GM18519 (cell line): ENCODE data around the gene EID1.

Experiments
- ATAC-seq: cut with Tn5 transposase; IDR thresholded peaks from one replicate; pipeline ENCODE4 v1.9.1; 2021; ENCODE audit warnings: mild to moderate bottlenecking, moderate library complexity; ENCODE audit not compliant: unreplicated experiment, low FRiP score

The EID1 gene

DNA sequence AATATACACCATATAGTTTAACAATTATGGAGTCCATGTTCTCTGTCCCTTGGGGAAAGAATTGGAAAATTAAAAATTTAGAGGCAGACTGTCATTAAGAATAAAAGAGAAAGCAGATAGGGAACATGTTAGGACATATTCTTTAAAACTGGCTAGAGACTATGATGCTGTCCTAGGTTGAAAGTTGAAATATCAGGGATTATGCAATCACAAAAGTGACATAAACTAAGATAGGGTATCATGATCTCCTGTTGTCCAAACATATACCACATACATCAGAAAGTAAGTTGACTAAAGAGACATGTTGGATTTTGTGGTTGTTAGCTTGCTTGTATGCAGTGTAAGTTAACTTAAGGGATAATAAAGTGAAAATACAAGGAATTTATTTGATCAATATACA lies 9.9 kb upstream of the EID1 start:
- ATAC-seq, result no peak

DNA sequence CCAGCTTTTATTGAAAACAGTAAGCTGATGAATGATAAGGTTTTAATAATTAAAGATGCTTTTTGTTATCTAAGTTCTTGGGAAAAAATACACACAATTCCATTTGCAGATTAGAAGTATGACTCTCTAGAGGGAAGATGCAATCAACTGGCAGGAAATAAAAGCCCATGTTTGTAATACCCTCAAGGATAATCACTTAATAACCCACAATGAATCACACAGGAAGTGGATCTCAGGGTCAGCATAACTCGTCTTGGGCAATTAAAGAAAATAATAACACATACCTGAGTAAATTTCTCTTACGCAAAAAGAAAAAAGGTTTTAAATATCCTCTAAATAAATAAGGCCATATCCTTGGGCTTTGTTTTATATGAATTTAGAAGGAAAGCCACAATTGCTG lies 9.4 kb upstream of the EID1 start:
- ATAC-seq, result no peak

DNA sequence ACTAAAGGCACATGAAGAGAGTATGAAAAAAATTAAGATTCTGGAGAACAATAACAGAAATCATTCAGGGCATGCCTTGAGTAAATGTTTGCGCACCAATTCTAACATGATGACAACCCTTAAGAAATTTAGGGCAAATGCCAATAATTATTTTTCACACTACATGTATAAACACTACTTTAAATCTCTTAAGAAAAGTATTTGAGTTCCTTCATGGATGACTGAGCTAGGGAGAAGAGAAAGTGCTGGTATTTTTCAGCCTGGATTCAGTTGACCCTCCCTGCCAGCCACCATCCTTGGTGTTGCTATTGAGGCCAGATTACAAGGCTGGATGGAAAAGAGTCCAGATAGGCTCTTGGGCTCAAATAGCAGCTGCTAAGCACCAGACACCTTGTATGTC lies 8.0 kb upstream of the EID1 start:
- no peak for ATAC-seq

DNA sequence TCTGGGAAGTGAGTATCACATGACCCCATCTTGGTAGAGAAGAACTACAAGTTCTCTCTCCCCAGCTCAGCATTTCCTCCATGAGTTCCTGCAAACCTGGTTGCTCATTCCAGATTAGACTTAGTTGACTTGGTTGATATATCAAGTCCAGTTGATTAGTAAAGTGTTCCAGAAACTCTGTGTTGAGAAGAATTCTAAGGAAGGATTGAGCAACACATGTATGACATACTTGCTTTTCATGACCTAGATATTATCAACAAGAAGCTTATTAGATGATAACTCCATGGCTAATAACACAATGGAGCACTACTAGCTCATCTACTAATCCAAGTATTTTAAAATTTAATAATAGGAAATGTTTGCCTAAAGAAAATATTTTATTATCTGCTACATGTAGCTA lies 6.4 kb upstream of the EID1 start:
- no peak for ATAC-seq

DNA sequence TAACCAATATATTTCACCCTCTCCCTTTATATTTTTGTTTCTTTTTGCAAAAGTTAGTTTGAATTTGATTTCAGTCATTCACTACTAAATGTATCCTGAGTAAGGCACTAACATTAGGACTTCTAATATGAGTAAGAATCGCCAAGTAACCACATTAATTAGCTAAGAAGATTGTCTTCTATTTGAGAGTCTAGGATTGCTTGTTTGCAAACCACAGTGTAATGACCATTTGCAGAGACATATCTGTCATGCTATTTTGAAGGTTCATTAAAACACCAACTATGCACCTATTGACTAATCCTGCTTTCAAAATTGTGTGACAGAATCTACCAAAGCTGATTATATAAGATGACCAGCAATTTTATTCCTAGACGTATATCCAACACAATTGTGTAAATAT lies 5.3 kb upstream of the EID1 start:
- no peak for ATAC-seq

DNA sequence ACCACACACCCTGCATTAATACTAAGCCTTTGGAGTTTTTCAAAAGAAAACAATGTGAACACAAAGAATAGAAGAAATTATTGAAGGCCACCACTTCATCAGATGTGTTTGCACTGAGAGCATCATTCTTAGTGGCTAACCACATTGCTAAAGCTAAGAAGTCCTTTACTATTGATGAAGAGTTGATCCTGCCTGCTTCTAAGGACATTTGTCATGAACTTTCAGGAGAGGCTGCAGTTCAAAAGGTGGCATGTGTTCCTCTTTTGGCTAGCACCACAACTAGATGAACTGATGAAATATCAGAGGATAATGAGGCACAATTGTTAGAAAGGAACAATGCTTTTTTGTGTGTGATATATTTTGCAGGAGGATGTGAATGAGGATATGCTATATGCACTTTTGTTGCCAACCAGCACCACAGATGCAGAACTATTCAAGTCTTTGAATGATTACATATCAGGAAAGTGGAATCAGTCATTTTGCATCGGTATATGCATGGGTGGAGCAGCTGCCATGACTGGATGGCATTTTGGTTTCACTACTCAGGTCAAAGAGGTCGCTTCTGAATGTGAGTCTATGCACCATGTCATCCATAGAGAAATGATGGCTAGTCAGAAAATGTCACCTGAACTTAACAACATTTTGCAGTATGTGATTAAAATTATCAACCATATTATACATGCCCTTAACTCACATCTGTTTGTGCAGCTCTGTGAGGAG lies 2.5 kb upstream of the EID1 start:
- ATAC-seq, result no peak

DNA sequence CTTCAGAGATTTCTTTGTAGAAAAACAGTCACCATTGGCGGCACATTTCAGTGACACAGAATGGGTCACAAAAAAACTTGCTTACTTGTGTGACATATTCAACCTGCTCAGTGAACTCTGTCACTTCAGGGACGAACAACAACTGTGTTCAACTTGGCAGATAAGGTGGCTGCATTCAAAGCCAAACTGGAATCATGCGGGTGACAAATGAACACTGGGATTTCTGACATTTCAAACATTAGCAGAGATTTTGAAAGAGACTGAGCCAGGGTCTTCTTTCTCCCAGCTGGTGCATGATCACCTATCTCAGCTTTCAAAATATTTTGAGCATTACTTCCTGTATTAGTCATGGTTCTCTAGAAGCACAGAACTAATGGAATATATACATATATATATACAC lies 1.9 kb upstream of the EID1 start:
- no peak for ATAC-seq

DNA sequence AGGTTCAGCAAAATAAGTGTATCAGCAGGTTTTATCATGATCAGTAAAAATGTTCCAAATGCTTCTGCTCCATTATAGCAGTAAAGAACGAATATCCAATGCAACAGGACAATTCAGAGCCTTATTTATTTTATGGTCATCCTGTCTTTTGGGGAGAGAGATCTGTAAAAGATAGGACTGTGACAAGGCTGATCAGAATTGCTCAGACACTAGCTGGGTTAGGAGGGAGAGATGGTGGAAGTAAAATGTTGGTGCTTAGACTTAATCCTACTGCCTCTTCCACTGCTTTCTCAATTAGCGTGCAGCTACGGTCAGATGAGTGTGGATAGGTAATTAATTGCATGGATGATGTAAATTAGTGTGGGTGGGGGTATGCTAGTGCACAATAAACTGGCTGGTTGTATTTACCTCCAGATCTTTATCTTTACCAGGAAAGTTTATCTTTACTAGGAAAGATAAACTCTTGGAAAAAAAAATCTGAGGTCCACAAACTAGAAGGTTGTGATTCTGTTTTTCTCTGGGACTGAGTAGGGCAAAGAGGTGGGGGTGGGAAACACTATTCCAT lies 2.2 kb downstream of the EID1 start:
- no peak for ATAC-seq

DNA sequence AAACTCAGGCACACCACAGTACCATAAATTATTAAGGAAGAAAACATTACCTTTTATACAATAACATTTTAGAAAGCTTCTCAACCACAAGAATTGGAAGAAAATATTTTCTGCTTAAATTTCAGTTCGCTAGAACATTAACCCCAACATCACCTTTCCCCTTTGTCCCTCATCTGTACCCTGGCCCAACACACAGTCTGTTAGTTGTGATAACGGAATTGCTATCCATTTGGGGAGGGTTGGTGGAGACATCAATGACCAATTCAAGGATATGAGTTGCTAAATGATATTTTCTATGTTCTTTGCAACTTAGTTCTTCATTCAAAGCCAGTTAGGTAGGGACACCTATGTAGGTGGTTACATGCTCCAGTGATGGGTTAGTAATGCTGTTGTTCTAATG lies 5.8 kb downstream of the EID1 start:
- ATAC-seq, result no peak

DNA sequence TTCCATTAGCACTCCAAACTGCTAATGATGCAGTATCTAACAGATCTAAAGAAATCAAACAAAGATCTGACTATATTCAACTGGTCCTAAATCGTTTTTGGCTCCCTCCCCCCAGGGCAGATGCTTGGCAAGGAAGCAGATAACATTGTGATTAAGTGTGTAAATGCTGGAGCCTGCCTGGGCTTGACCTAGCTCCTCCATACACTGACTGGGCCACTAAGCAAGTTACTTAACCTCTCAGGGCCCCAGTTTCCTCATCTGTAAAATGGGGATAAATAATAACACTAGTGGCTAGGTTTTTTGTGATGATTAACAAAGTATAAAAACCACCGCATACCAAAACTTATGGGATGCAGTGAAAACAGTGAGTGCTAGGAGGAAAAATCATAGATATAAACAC lies 9.2 kb downstream of the EID1 start:
- no peak for ATAC-seq

DNA sequence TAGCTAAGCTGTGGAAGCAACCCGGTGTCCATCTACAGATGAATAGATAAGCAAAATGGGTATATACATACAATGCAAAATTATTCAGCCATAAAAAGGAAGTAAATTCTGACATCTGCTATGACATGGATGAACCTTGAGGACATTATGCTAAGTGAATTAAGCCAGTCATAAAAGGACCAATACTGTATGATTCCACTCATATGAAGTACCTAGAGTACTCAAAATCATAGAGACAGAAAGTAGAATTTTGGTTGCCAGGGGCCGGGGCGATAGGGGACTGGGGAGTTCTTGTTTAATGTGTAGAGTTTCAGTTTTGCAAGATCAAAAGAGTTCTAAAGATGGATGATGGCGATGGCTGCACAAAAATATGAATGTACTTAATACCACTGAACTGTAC lies 10.3 kb downstream of the EID1 start:
- ATAC-seq, result no peak

DNA sequence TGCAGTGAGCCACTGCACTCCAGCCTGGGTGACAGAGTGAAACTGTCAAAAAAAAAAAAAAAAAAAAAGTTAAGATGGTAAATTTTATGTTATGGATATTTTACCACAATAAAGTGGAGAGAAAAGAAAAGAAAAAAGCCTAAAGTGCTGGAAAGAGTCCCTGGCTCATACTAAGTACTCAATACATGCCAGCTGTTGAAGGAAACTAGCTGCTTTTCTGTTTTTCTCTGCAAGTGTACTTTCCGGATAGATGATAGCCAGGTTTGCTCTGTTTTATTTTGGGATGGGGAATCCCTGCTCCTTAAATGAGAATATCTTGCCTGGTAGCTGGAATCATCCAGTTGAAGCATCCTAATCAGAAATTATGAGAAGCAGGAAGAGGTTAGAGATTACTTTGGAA lies 10.9 kb downstream of the EID1 start:
- no peak for ATAC-seq

DNA sequence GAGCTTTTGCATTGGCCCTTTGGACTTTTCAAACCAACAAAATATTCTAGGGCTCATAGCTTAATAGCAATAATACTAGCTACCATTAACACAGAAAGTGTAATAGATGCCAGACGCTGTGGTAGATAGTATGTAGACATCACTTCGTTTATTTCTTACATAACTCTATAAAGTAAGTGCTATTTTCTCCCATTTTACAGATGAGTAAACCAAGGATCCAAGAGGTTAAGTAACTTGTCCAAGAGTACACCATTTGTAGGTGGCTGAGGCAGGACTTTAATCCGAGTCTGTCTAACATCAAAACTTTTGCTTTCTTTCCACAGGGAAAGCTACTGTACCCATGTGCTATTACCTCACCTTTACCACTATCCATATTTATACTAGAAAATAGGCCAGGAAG lies 12.0 kb downstream of the EID1 start:
- no peak for ATAC-seq

DNA sequence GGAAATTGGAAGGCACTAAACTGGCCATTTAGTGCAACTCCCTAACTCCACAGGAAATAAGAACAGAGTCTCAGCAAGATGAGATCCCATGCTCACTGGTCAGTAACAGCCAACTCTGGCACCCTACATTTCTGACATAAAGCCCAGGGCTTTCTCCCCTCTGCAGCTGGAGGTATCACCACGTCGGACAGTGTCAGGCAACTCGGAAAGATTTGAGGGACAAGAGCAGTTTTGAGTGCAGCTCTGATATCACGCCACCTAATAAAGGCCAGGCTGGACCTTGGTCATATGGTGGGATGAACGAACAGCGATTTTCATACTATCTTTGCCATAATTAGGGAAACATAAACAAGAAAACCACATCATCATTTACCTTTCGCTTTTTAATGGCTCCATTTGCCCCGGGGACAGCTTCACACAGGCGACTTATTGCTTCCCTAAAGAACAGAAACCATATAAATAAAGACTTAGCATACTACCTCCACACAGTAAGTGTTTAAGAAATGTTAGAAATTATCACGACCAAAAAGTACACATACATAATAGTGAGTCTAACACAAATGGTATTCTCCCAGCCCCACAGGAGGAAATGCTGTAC lies 12.5 kb downstream of the EID1 start:
- ATAC-seq, result no peak

DNA sequence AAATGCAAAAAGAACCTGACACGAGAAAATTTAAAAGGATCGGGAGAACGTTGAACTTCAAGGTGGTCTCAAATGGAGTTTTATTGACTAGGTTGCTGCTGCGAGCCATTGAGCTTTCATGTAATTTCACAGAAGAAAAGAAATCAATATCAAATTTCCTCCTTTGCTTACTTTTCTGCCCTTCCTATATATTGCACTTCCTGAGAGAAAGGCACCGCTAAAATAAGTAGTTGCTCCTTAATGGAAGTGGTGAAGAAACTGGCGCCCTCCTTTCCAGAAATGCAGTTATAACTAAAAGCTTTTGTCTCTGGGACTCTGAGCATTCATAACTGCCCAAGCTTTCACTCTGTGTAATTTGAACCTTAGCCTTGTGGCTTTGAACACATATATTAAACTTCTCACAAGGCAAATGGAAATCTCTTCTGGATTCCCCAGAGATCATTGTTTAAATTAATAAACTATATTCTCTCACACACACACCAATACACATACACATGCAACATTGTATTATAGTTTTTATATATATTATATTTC lies 13.4 kb downstream of the EID1 start:
- no peak for ATAC-seq

DNA sequence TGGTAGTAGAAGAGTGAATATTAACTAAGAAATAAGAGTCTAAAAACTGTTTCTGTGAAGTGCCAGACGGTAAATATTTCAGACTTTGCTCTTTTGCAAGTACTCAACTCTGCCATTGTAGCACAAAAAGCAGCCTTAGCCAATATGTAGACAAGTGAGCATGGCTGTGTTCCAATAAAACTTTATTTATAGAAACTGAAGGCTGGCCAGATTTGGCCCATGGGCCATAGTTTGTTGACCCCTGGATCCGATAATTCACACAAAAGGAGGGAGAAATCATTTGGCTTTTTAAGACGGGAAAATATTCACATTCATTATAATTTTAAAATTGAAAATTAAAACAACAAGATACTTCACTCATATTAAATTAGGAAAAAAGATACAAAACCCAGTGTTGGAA lies 15.4 kb downstream of the EID1 start:
- no peak for ATAC-seq

DNA sequence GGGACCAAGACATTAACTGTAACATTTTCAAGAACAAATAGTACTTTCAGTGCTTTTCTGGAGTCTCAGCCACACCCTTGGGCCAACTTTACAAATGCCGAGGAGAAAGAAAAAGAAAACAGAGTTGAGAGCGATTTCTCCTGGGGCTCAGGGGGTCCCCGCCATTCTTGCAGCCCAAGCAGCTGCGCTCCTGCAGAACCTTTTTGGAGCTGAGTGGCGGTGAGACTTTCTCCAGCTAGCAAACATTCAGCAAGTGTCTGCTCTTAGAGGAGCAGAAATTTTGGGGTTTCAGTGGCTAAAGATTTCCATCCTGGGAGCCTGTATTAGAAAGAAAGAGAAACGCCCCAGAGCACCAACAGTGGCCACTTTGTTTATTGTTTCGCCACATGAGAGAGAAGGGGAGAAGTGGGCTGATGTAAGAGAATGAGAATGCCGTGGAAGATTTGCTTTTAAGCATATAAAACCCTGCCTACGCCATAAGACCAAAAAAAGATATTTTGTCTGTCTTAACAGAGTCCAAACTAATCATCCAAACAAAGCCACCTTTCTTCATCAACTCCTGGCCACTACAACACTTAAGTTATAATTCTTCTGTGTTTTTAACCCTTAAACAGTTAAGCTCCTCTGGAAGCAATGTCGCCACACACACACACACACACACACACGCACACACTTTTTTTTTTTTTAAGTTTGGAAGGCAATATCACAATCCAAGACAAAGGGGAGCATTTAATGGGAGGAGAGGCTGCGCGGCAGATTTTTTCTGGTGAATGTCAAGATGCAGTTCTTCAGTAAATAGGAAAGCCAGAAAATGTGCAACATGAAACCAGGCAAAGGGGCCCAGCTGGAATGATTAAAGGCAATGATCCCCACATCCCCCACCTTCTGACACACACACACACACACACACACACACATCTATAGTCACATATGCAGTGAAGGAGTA lies 19.2 kb downstream of the EID1 start:
- no peak for ATAC-seq

DNA sequence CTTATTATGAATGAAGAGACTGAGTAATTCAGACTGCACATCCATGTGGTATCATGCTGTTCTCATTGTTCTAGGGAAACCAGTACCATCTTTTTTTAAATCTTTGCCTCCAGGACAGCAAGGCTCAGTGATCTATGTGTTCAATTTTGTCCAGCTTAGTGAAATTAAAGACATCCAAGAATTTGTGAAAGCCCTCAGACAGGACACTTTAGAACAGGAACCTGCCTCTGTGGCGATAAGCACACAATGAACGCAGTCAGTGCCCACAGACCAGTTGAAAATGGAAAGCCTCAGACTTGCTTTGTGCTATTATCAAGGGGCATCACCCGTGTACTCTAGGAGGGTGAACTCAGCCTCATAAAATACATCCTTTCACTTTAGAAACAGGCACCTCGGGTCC lies 20.1 kb downstream of the EID1 start:
- no peak for ATAC-seq

DNA sequence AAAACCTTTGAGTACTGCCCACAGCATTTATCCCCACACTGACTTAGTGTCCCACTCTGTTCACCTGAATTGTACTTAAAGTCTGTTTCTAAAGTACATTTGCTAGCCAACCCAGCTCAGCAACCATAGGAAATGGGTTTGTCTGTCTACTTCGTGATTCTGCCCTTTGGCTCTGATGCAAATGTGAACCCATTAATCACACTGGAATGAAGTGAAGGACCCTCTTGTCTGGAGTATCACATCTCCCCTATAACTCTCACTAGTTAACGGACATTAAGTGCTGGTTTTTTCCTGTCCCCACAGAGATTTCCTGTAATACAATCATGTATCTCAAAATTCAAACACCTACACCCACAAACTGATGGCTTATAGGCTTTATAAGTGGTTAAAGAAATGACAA lies 20.5 kb downstream of the EID1 start:
- ATAC-seq, result no peak

DNA sequence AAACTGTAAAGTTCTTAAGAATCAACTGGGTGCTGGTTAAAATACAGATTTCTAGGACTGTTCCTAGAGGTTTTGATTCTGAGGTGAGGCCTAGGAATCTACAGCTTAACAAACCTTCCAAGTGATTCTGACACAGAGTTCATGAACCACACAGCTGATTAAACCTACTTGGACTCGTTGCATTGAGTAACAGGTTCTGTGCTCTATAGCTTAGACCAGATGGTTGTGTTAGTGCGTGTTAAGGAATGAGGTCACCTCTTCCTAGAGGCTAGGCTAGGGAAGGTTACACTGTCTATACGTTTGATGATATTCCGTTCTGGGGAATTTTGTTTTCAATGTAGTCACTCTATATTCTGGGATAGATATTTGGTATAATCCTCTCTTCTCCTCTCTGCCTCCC lies 21.9 kb downstream of the EID1 start:
- no peak for ATAC-seq

DNA sequence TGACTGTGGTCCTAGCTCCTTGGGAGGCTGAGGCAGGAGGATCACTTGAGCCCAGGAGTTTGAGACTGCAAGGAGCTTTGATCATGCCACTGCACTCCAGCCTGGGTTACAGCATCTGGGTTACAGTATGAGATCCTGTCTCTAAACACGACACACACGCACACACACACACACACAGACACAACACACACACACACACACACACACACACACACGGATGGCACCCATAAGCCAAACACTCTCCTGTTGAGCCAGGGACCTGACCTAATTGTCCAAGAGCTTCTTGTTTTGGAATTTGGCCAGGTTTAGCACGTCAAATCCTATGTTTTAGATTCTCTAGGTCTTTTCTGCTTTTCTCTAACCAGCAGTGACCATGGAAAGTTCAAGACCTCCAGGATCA lies 26.8 kb downstream of the EID1 start:
- ATAC-seq, result no peak
